IPS DF 4.7 (cell line): ENCODE results near the gene LHX2.

Experiments used
- DNase-seq: peaks from one replicate; pipeline ENCODE4 v3.0.0-alpha.2; 2013; ENCODE audit warnings: low spot score; ENCODE audit errors: extremely low read depth

The LHX2 gene

DNA sequence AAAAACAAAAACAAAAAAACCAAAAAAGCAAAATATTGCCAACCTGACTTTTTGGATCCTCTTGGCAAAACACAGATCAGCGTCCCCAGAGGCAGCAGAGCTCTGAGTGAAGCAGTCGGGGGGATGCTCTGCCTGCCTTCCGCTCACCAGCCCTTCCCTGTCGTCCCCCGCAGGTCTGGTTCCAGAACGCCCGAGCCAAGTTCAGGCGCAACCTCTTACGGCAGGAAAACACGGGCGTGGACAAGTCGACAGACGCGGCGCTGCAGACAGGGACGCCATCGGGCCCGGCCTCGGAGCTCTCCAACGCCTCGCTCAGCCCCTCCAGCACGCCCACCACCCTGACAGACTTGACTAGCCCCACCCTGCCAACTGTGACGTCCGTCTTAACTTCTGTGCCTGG, 20.7 kb downstream of the LHX2 start:
- DNase-seq, result no peak

DNA sequence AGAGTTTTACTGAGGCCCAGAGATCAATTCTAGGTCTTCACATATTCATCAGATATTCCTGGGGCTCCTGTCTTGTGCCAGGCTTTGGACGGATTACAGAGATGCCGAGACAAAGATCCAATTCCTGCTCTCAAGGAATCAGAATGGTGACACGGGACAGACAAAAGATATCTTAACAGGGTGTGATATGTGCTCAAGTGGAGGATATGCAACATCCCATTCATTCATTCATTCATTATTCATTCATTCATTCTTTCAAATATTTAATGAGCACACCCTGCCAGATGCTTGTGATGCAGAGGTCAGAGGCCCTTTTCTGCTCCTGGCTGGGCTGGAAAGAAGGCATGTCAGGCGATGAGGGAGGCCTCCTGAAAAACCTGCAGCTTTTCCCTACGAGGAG, 21.8 kb downstream of the LHX2 start:
- DNase-seq, result no peak

DNA sequence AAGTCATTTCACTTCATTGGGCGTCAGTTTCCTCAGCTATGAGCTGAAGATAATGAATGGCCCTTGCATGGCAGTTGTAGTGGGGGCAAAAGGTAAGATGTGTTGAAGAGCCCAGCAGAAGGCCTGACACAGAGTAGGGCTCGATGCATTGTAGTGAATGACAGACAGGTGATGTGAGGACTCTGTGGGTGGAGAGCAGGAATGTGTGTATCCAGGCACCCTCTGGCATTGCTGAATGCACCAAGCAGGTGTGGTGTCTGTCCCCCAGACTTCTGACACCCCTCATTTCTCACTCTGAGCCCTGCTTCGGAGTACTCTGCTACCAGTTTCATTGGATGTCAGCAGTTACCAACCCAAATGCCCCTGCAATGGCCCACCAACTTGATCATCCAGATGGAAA, 22.4 kb downstream of the LHX2 start:
- no peak for DNase-seq

DNA sequence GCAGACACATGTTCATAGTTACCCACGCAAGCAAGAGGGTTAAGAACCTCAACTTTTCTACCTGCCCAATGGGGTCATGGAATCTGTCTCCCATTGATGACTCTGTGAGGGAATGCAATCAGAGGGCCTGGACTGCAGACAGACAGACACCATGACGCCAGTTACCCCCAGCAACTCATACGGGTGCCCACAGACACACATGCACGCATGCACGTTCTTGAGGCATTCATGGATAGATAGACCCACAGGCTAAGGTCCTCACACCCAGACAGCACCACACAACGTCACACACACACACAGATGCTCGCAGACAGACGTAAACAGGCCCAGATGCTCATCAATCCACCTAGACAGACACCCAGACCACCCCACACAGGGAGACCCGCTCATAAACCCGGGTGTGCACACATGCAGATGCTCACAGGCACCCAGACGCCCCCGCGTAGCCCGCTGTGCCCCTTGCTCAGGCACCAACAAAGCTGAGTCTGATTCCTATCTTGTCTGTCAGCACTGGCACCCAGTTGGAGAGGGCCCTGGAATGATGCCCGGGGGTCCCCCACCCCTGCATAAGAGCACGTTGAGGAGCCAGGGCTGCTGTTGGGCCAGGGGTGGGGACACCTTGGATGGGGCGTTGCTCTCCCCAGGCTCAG, 23.6 kb downstream of the LHX2 start:
- DNase-seq, result no peak

DNA sequence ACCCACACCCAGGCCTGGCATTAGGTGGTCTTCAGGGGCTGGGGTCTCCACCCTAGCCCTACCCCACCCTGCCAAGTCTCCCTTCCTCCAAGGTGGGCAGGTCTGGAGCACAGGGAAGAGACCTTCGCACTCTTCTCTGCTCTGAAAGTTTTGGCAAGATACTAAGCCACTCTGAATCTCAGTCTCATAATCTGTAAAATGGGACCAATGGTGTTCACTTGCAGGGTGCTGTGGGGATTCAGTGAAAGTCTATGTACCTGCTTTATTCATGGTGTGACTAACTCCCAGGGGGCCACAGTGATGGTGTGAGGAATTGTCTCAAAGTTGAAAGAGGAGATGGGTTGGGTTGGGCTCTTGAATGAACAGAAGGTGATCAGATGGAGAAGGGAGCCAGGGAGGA, 25.0 kb downstream of the LHX2 start:
- DNase-seq, result no peak

DNA sequence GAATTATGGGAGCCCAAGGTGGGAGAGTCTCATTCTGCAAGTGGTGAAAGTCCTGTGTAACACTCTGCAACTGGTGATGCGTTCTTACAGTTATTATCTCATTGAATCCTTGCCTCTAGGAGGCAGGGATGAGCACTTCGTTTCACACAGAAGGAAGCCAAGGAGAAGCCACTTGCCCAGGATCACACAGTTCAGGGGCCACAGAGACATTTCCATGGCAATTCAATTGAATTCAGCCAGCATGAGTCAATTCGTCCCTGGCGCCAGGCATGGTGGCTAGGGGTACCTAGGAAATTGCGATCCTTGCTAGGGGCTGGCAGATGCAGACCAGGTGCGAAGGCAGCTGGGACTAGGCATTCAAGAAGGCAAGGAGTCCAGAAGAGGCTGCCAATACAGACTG, 26.2 kb downstream of the LHX2 start:
- DNase-seq, result no peak

DNA sequence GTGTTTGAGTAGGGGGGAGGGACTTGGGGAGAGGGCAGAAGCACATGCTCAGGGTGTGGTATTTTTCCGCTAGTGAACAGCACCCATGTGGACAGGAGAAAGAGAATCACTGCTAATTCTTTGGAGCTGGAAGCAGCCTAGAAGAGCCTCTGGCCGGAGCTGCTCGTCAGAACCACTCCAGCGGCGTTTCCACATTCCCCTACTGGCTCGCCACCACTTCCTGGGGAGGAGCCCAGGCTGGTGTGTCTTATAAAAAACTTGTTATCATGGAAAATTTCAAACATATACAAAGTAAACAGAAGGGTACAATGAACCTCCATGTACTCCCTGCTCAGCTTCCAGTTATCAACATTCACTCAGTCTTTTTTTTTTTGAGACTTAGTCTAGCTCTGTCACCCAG, 26.7 kb downstream of the LHX2 start:
- DNase-seq, result no peak

DNA sequence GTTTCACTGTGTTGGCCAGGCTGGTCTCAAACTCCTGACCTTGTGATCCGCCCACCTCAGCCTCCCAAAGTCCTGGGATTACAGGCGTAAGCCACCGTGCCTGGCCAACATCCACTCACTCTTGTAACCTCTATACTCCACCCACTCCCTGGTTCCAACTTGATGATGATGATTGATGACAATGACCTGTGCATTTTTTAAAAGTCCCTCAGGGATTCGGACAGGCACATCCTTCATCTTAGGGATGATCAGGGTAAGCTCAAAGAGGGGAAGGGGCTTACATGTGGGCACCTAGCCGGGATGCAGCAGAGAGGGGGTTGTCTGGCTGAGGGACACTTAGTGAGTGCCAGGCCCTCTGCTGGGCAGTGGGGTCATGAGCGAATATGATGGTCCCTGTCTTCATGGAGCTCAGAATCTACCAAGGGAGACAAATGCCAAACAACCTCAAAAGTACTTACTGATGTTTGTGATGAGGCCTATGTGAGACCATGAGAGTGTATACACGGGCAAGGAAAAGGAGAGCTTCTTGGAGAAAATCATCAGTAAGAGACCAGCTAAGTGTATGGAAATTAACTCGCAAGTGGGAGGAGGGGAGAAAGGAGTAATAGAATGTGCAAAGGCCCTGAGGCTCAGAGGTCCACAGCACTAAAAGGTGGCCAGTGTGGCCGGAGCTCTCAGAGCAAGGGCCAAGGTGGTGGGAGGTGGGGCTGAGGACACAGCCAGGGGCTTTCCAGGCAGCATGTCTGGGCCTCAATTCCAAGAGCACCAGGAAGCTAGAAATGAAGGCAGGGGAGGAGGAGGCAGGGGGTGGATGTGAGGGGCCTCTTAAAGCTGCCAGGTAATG, 27.4 kb downstream of the LHX2 start:
- no peak for DNase-seq

DNA sequence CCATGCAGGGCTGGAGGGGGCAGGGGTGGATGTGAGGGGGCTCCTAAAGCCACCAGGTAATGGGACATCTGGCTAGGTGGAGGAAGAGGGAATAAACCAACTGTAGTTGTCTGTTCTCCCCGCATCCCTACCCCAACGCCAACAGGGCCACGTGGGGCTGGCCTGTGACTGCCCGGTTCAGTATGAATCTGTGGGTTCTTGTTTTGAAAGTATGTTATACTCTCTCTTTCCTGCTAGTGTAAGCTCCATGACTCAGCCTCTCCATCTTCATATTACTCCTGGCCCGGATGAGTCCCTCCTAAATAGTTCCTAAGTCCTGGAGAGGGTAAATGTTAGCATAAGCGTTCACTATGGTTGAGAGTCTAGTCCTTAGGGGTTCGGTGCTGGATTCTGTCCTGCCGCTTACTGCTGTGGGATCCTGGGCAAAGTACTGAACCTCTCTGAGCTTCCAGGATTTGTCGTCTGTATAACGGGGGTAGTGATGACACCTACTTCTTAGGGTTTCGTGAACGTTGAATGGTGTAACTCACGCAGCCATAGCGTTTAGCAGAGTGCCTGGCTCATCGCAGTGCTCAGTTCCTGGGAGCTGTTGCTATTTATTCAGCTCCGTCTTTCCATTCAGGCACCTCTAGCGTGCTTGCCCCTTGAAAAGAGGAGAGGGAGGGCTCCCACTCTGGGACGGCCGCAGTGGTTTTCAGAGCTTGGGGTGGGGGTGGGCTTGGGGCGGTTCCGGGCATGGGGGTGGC, 28.8 kb downstream of the LHX2 start:
- DNase-seq, result no peak

DNA sequence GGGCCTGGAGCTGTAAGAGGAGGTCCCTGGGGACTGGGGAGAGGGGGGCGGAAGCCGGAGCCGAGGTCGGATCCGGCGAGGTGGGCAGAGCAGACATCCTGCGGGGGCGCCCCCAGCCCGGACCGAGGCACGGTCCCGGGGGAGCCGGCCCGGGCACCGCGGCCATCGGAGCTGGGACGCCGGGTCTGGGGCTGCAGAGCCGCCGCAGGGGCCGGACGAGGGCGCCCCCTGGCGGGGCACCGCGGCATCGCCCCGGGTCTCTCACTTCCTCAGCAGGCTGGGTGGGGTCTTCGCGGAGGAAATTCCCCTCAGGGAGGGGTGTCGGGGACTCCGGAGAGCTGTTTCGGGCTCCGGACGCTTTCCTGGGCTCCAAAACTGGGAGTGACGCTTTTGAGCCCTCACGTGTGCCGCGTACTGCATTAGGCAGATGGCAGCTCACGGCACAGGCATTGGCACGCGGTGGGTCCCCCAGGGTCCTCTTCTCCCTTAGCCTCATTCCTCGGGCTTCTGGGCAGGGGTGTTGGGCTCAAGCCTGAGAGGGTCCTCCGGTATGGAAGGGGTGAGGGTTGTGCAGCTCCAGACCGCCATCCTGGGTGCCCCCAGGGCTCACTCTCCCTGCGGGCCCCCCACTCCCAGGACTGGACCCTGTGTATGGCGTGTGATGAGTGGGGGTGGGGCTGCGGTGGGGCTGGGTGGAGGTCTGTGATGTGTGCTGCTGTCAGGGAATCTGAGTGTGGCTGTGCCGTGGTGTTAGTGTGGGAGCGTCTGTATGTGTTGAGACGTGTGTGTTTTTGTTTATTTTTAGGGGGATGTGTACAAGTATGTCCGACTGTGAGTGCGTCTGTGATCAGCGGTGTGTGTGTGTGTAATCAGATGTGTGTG, 29.6 kb downstream of the LHX2 start:
- no peak for DNase-seq

DNA sequence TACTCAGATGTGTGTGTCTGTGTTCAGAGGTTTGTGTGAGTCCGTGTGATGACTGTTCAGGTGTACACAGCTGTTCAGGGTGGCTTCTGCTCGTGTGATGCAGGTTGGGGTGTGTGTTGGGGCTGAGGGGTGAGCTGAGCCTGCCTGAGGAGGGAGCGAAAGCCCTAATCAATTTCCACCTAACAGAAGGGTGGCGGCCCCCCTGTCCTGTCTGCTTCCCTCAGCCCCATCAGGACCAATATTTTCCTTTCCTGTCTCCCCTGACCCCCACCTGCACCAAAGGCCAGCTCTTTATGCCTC, 30.2 kb downstream of the LHX2 start:
- no peak for DNase-seq

DNA sequence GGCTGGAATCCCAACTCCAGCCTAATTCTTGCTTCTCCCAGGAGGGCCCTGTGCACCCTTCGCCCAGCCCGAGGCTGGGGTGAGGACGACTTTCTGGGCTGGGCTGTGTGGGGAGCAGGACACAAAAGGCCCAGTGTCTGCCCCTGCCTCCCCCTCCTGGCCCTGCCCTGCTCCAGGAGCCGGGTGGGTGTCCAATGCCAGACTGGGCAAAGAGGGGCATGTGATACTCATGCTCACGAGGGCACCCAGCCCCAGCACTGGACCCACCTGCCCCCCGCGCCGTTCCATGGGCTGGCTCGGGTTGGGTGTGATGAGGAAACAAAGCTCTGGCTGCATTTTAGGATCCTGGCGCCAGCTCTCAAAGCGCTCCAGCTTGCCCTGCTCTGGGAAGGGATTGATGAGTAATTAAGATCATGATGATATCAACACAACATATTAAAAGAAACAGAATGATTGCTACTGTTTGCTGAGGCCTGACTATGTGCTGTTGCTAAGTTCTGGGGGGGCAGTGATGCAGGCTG, 30.7 kb downstream of the LHX2 start:
- DNase-seq, result no peak

DNA sequence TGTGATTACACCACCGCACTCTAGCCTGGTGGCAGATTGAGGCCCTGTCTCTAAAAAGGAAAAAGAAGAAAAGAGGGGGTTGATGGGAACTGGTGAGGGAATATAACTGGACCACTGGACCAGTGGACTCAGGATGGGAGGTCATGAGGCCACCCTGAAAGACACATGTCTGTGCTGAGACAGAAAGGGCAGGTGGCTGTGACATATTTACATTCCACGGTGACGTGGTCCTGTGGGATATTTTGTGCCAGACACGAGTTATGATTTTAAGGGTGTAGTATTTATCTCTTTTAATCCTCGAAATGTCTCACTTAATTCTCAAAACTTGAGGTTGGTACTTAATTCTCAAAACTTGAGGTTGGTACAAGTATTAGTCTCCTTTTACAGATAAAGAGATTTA, 32.9 kb downstream of the LHX2 start:
- DNase-seq, result no peak

DNA sequence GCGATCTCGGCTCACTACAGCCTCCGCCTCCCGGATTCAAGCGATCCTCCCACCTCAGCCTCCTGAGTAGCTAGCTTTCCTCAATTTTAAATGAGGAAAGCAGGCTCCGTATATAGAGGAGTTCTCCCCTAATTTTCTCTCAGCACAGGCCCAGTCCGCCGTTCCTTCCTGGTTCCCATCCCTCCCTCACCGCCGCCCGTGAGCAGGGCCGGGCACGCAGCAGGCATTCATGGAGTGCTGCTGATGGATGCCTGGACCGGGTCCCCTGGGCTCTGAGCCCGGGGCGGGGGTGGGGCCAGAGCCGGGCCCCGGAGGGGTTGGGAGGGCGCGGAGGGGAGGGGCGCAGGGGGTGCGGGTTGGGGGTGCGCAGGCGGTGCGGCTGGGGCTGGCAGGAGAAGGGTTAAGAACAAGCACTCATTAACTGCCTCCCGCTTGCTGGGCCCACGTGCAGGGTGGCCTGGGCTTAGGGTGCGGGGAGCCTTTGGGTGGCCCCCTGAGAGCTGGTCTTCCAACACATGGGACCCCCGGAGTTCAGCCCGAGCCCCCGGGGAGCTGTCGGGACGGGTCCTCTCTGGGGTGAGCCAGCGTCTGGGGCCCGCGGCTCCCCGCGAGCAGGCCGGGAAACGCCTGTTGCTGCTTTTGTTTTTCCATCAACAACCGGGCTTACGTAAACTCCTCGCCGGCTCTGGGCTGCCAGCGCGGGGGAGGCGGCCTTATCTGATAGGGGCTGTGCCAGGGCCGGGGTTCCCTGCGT, 33.7 kb downstream of the LHX2 start:
- no peak for DNase-seq

DNA sequence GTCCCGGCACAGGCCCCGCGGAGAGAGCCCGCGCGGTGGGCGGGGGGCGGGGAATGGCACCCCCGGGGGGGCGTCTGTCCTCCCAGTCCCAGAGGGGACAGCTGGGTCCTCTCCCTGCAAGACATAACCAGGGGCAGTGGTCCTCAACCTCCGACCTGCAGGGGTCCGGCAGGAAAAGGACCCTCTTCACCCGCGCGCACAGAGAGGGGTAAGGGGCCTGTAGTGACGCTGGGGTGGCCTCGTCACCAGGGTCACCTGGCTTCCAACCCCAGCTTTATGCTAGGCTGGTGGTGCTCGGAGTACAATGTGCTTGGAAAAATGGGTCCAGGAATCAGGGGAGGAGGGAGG, 34.2 kb downstream of the LHX2 start:
- no peak for DNase-seq

DNA sequence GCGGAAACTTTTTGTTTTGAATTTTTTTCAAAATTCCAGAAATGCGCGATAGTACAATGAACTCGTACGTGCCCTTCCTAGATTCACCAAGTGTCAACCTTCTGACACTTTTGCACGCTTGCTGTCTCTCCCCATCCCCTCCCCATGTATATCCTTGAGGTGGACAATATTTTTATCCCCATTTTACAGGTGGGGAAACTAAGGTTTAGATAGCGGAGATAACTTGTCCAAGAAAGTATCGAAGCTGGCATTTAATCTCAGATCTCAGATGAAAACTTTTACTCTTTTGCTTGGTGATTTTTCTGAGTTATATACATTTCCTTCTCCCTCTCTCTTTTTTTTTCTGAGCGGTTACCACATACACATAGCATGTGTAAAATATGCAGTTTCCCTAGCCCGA, 34.6 kb downstream of the LHX2 start:
- no peak for DNase-seq

DNA sequence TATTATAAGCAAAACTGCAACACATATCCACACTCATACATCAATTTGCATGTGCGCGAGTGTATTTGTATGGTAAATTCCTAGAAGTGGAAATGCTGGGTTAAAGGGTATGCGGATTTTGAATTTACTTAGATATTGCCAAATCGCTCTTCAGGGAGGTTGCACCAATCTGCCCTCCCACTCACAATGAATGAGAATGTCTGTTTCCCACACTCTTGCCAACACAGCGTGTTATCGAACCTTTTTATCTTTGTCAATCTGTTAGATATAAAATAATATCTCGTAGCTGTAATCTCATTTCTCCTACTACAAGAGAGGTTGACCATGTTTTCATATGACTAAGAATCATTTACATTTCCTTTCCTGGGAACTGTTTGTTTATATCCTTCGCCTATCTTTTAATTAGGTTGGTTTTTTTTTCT, 35.7 kb downstream of the LHX2 start:
- DNase-seq, result no peak

DNA sequence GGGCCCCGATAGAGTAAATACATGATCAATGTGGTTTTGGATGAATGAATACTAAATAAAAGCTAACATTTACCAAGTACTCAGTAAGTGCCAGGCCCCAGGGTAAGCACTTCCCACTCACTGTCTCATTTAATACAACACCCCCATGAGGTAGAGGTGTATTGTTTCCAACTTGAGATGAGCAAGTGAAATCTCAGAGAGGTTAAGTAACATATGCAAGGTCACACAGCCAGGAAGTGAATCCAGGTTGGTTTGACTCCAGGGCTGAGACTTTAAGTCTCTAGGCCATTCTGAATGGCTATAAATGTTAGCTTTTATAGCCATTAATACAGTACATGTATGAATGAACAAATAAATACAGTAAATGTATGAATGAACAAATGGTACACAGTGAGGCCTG, 39.4 kb downstream of the LHX2 start:
- no peak for DNase-seq

DNA sequence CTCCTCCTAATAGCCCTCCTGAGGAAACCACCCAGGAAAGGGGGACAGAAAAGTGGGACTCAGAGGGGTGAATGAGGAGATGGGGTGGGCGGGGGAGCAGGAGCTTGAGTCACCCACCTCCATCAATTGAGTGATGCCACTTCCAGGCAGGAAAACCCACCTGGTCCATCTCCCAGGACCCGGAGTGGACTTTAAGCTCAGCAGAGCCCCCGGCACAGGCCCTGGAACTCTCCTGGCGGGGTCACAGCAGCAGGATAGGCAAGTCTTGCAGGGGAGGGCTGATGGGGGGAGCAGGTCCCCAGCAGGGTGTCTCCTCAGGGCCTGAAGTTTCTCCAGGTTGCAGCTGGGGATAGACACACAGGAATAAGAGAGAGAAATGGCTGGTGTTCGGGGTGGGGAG, 40.8 kb downstream of the LHX2 start:
- no peak for DNase-seq

DNA sequence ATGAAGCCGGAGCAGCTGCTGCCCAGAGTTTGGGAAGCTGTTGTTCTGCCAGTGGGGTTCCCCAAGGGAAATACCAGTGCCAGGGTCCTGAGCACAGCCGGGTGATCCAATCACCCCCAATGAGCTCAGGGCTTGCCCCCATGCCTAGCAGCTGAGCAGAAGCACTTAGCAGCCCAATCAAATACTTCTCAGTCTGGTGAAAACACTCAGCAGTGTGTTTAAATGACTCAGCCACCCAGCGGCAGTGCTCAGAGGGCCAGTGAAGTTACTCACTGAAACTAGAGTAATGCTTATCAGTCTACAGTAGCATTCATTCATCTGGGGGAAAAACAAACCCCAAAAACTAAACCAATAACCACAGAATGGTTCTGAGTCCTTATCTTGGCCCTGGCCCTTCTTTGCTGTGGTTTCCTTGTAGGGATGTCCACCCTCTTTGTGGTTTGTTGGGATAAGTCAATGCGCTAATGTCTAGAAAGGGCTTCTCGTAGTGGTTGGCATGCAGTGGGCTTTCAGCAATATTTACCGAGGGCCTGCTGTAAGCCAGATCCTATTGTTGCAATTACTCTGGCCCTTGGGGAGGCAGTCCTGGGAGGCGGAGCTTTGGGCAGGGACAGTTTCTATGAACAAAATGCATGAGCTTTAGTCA, 43.1 kb downstream of the LHX2 start:
- DNase-seq, result no peak
